OCI-LY3 (cell line): ENCODE data around the gene FGF4.
"Not testable (repeated sequence)": the region's sequence is repeated elsewhere in the genome, so short reads cannot be mapped to it uniquely, and the experiment has no call there.

Experiments
- H2AFZ ChIP-seq: fragments of 200-600, 300-600 bp; shearing (Covaris generic); 2 replicates; pipeline ENCODE4 v1.6.0; 2014; ENCODE audit warnings: antibody characterized with exemption, low read depth, low read length
- H3K27ac ChIP-seq: fragments of 200-600, 300-600 bp; sonication (generic); 2 replicates; pipeline ENCODE4 v1.5.1; 2014; ENCODE audit warnings: mild to moderate bottlenecking, low read length, moderate library complexity, mixed read lengths
- H3K27me3 ChIP-seq: fragments of 200-600, 300-600 bp; sonication (generic); 2 replicates; pipeline ENCODE4 v1.6.1; 2014; ENCODE audit warnings: low read depth, low read length, mixed read lengths
- H3K36me3 ChIP-seq: fragments of 200-600, 300-600 bp; sonication (generic); replicated peaks from 2 replicates; pipeline ENCODE3; 2014; ENCODE audit warnings: low read depth, low read length, mixed read lengths
- H3K4me1 ChIP-seq: fragments of 300-600, 200-600 bp; sonication (generic); 2 replicates; pipeline ENCODE4 v1.6.1; 2014; ENCODE audit warnings: low read length, mixed read lengths
- H3K4me2 ChIP-seq: fragments of 200-600, 300-600 bp; sonication (generic); 2 replicates; pipeline ENCODE4 v1.6.1; 2014; ENCODE audit warnings: low read length, mixed read lengths
- H3K4me3 ChIP-seq: fragments of 300-600, 200-600 bp; sonication (generic); 2 replicates; pipeline ENCODE4 v1.5.1; 2014; ENCODE audit warnings: antibody characterized with exemption, mild to moderate bottlenecking, low read length, moderate library complexity
- H3K79me2 ChIP-seq: fragments of 300-600, 200-600 bp; shearing (Covaris generic); 2 replicates; pipeline ENCODE4 v1.6.1; 2014; ENCODE audit warnings: mild to moderate bottlenecking, low read length, mixed read lengths
- H3K9ac ChIP-seq: fragments of 300-600, 200-600 bp; shearing (Covaris generic); 2 replicates; pipeline ENCODE4 v1.6.0; 2014; ENCODE audit warnings: mild to moderate bottlenecking, low read length, moderate library complexity
- H3K9me3 ChIP-seq: fragments of 200-600, 300-600 bp; shearing (Covaris generic); 2 replicates; pipeline ENCODE4 v1.6.1; 2014; ENCODE audit warnings: low read length, mixed read lengths; ENCODE audit not compliant: insufficient read depth
- H4K20me1 ChIP-seq: fragments of 200-600, 300-600 bp; sonication (generic); 2 replicates; pipeline ENCODE4 v1.6.1; 2016; ENCODE audit warnings: low read length, mixed read lengths; ENCODE audit not compliant: insufficient read depth
- EZH2phosphoT487 ChIP-seq: fragments of 200-600 bp; shearing (Covaris generic); IDR thresholded peaks from 2 replicates; pipeline ENCODE4 v1.6.1; 2018; ENCODE audit warnings: antibody characterized with exemption, mixed run types, low read depth
- TF ChIP-seq, protein P1 (sequence below): fragments of 200-600, 300-600 bp; sonication (generic); IDR thresholded peaks from 2 replicates; pipeline ENCODE4 v1.5.1; 2014; ENCODE audit warnings: antibody characterized with exemption, low read length, low read depth

FGF4 gene

DNA sequence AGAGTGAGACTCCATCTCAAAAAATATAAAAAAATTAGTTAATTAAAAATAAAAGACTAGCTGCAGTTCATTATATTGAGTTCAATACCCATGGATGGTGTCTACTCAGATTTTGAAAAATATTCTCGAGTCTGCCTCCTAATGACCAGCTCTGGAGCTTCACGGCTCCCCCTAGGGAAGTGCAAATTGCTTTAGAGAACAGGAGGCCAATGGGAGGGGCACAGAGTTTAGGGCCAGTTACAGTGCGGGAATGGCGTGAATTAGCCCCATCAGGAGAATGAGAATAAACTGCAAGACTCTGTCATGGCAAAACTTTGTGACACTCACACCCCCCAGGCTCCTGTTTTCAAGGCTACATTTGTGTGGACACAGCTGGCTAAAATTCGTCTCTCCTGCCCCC, 4.6 kb downstream of the FGF4 start:
- Histone ChIP-seq H3K79me2 (no peaks in the 10 kb centered on the region), H3K27ac (no peak overlapping the region), H3K4me2 (no peak overlapping the region), H2AFZ (no peak overlapping the region), H4K20me1 (no peaks in the 10 kb centered on the region), H3K36me3 (no peaks in the 10 kb centered on the region), H3K9ac (no peak overlapping the region), H3K4me1 (no peaks in the 10 kb centered on the region), H3K4me3 (no peak overlapping the region), H3K9me3 (no peaks in the 10 kb centered on the region), H3K27me3 (peaks cover 4% of the 10 kb centered on the region; the same call in 1 of the 2 replicates)
- TF ChIP-seq, protein P1, sequence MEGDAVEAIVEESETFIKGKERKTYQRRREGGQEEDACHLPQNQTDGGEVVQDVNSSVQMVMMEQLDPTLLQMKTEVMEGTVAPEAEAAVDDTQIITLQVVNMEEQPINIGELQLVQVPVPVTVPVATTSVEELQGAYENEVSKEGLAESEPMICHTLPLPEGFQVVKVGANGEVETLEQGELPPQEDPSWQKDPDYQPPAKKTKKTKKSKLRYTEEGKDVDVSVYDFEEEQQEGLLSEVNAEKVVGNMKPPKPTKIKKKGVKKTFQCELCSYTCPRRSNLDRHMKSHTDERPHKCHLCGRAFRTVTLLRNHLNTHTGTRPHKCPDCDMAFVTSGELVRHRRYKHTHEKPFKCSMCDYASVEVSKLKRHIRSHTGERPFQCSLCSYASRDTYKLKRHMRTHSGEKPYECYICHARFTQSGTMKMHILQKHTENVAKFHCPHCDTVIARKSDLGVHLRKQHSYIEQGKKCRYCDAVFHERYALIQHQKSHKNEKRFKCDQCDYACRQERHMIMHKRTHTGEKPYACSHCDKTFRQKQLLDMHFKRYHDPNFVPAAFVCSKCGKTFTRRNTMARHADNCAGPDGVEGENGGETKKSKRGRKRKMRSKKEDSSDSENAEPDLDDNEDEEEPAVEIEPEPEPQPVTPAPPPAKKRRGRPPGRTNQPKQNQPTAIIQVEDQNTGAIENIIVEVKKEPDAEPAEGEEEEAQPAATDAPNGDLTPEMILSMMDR = no peak
- no peak for TF ChIP-seq EZH2phosphoT487

DNA sequence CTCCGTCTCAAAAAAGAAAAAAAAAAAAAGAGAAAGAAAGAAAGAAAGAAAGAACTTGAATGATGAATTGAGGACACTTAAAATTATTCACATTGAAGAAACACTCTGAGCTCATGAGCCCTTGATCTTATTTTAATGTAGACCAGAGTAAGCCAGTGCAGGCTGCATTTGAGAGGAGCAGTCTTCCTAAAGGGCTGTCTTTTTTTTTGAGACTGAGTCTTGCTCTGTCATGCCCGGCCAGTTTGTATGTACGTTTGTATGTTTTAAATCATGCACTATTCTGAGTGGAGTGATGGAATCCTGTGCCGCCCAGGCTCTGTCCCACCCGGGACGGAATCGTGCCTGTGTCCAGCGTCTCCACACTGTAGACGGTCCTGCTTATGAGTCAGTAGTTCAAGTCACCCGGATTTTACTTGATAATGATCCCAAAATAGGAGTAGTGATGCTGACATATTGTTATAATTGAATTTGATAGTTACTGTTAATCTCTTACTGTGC, 9.6 kb downstream of the FGF4 start:
- H3K4me2 ChIP-seq = no peak overlapping the region
- no peak overlapping the region for H2AFZ ChIP-seq
- H3K36me3 ChIP-seq = no peaks in the 10 kb centered on the region
- H3K9ac ChIP-seq = no peak overlapping the region
- no peak for TF ChIP-seq EZH2phosphoT487
- TF ChIP-seq, protein P1 = no peak
- H3K27ac ChIP-seq = no peak overlapping the region
- H4K20me1 ChIP-seq = no peaks in the 10 kb centered on the region
- peaks cover 6% of the 10 kb centered on the region; the same call in 1 of the 2 replicates for H3K27me3 ChIP-seq
- no peaks in the 10 kb centered on the region for H3K9me3 ChIP-seq
- H3K4me3 ChIP-seq = no peak overlapping the region
- no peaks in the 10 kb centered on the region for H3K79me2 ChIP-seq
- H3K4me1 ChIP-seq = no peaks in the 10 kb centered on the region

DNA sequence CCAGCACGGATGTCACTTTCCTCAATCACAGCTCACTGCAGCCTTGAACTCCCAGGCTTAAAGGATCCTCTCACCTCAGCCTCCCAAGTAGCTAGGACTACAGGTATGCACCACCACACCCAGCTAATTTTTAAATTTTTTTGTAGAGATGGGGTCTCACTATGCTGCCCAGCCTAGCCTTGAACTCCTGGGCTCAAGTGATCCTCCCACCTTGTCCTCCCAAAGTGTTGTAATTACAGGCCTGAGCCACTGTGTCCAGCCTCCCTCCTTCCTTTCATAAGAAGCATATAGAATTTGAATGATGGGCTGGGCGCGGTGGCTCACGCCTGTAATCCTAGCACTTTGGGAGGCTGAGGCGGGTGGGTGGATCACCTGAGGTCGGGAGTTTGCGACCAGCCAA, 10.2 kb downstream of the FGF4 start:
- H3K4me2 ChIP-seq, H3K36me3 ChIP-seq, H2AFZ ChIP-seq, H3K4me3 ChIP-seq, H3K9me3 ChIP-seq, H3K27ac ChIP-seq, H4K20me1 ChIP-seq, H3K27me3 ChIP-seq, H3K79me2 ChIP-seq, H3K9ac ChIP-seq, H3K4me1 ChIP-seq: not testable (repeated sequence)

DNA sequence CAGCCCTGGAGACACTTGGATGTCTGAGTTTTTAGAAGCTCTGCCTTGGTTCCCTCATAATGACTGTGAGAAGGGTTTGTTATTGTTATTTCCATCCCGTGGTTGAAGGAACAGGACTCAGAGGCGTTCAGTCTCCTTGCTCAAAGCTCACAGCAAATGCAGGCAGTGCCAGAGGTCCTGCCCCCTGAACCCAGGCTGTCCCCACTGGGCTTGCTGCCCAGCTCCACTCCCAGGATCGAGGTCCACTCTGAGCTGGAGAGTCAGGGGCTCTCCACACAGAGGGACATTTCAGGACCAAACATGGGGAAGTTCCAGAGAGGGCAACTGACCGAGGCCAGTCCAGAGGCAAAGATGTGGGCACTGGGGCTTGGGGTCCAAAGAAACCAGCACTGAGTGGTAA, 14.8 kb downstream of the FGF4 start:
- peaks cover 6% of the 10 kb centered on the region; the same call in 1 of the 2 replicates for H3K27me3 ChIP-seq

More for the DNA sequence above, 14.8 kb downstream of the FGF4 start:
- Histone ChIP-seq H3K9me3 (no peaks in the 10 kb centered on the region), H3K4me2 (no peak overlapping the region), H2AFZ (no peak overlapping the region), H3K27ac (no peak overlapping the region), H4K20me1 (no peaks in the 10 kb centered on the region), H3K79me2 (no peaks in the 10 kb centered on the region), H3K4me3 (no peak overlapping the region), H3K9ac (no peak overlapping the region), H3K4me1 (no peaks in the 10 kb centered on the region), H3K36me3 (no peaks in the 10 kb centered on the region)
- TF ChIP-seq, protein P1 = no peak
- TF ChIP-seq EZH2phosphoT487 = no peak
